CD4-positive, alpha-beta T cell treated with Interleukin-4 for 4 hours (primary cell): ENCODE data around the gene OXGR1.
"Not testable (repeated sequence)": the region's sequence is repeated elsewhere in the genome, so short reads cannot be mapped to it uniquely, and the experiment has no call there.

Experiments used
- DNase-seq: peaks from one replicate; pipeline ENCODE4 v3.0.0-alpha.2; 2020

The OXGR1 gene

DNA sequence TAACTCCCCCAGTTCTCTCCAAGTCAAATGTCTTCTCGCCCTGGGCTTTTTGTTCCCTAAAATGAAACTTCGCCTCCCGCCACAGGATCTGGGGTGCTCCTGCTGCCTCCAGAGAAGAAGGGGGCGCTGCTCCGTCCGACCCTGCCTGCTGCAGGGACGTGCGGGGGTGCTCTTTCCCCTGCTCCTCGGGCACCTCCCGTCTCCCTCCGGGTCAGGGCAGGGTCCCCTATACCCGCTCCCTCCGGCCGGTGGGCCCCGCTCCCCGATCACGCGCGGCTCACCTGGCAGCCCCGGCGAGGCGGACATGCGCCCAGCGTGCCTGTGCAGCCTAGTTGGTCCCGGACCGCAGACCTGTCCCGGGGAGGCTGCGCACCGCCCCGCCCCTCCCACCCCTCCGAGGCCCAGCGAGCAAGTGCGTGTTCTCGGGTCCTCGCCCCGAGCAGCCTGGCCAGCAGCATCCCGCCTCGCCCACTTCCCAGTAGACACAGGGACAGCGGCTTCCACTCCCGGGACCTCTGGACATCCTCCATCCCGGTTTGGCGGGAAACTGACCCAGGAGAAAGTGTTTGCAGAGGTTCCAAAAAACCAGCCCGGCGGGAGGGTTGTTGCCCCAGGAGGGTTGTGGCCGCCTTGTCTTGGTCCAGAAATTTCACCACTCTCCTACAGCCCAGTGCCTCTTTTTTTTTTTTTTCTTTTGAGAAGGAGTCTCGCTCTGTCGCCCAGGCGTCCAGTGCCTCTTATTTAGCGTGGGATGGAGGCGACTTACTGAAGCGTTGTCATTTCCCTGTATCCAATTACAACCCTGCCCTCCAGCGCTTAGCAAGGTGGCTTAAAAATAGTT, at the start of gene OXGR1:
Gene OXGR1 (minus strand): TSS at position 460 of the 841 bp plus-strand sequence. CDS start 6,717 bp downstream, outside the sequence.
- no peak for DNase-seq

DNA sequence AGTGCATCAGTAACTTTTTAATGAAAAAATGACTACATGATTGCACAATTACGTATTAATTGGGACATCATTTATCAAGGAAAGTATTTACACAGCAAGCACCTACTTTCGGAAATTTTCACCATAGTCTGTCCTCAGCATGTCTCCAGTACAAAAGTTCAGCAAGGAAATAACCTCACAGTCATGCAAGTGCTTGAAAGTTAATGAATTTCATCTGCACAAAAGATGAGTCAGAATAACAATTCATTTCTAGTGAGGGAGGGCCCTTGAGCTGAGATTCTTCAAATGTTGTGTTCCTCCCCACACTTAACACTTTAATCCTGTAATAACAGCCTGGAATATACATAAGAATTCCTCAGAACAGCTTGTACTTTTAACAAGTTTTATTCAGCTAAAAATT, 49.0 kb upstream of the OXGR1 start:
- DNase-seq: no peak

DNA sequence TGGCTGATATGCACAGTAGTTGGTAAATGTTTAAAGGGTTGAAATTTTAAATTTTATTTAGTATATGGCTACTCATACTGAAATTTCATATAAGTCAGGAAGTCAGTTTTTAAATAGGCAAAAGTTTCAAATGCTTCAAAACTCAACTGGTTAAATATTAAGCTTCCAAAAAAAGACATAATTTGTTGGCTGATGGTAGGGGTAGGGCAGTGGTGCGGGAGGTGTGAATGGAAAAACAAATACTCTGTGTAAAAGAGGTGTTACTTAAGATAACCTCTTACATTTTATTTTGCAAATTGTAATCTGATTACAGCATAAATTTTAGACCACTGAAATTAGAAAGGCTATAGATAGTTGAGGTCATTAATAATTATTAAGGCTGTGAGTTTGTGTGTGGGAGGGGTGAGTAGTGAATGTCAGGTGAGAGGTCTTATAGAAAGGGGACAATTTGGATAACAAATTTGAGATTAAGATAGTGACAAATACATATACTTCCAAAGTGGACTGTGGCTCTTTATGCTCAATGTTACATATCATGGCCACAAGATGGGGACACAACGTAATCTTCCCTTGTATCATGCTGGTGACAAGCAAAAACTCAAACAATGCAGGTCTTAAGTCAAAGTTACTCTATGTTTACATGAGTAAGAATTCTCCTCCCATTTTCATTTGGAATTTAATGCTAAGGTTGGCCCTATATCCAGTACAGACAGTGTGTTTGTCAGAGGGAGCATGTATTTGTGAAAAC, 36.6 kb upstream of the OXGR1 start:
- DNase-seq: no peak

DNA sequence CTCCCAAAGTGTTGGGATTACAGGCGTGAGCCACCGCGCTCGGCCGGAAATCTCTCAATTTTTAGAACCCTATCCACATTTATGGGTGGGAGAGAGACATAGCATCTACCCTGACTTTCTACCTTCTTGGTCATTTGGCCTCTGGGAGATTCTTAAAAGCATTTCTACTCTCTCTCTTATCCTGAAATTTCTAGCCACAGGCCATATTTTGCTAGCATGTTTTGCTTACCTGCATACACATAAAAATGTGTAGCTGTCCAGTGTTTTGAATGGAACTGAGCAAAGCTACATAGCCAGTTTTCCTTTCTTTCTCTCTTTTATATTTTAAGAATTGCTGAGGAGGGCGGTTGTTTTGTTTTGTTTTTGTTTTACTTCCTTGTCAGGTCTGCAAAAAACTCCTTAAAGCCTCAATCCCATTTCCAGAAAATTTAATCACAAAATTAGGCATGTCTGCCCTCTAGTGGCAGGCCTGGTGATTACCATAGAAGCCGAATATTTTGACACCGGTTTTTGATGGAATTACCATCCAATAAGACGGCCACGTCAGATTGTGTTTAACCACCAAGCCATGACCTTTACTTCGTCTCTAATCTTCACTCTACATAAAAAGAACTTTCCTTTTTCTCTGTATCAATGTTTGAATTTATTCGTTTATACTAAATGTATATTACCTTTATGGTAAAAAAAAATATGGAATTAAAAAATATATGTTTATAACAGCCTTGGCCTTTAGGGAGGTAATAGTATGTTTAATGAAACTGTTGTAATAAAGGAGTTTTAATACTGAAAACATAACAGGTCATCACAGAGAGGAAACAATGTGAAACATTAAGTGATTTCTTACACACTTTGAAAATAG, 34.4 kb upstream of the OXGR1 start:
- DNase-seq: peak; percentile 58

DNA sequence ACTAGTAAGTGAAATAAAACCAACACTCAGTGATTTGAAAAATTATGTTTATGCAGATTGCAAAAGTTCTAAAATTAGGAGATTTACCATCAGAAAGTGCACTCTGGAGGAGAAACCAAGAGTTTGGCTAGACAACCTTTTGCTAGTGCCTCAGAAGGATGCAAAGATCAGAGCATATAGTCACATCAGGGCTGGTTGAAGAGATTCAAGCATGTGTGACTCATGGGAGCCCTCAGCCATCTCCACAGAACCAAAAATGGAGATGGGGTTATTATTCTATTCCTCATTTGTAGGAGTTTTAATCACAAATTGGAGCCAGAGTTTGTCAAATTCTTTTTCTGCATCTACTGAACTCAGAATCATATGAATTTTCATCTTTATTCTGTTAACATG, 32.9 kb upstream of the OXGR1 start:
- no peak for DNase-seq

DNA sequence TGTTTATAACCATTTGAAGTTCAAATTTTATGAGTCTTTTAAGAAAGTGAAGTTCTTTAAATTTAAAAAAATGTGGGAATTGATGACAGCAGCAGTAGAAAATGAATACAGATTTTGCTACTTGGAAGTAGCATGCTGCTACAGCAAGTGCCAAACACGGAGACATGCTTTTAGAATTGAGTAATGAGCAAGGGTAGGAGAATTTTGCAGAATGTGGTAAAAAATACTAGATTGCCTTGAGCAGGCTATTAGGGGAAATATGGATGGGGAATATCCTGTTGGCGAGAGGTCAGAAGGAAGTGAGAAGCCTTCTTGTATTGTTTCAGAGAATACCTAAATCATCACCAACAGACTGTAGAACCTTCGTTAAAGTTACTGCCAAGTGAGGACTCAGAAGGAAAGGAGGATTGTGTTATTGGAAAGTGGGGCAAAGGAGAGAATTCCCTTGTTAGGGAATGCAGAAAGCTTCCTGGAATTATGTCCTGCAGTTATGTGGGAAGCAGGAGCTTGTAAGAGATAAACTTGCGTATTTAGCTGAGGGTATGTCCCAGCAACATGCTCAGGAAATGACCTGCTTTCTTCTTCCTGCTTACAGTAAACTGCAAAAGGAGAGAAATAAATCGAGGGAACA, 32.4 kb upstream of the OXGR1 start:
- DNase-seq: no peak

DNA sequence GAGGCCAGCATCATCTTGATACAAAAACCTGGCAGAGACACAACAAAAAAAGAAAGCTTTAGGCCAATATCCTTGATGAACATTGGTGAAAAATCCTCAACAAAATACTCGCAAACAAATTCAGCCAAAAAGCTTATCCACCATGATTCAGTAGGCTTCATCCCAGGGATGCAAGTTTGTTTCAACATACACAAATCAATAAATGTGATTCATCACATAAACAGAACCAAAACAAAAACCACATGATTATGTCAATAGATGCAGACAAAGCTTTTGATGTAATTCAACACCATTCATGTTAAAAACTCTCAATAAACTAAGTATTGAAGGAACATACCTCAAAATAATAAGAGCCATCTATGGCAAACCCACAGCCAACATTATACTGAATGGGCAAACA, 29.5 kb upstream of the OXGR1 start:
- DNase-seq: not testable (repeated sequence)

DNA sequence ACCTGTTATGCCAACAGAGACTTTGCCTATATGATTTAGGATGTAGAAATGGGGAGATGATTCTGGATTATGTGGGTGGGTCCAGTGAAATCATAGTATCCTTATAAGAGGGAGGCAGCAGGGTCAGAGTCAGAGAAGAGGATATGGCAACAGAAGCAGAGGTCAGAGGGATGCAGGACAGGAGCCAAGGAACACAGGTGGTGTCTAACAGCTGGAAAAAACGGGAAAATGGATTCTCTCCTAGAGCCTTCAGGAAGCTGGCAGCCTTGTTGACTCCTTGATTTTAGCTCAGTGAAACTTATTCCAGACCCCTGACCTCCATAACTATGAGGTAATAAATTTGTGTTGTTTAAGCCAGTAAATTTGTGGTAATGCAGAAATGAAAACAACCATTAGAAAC, 28.8 kb upstream of the OXGR1 start:
- DNase-seq: no peak

DNA sequence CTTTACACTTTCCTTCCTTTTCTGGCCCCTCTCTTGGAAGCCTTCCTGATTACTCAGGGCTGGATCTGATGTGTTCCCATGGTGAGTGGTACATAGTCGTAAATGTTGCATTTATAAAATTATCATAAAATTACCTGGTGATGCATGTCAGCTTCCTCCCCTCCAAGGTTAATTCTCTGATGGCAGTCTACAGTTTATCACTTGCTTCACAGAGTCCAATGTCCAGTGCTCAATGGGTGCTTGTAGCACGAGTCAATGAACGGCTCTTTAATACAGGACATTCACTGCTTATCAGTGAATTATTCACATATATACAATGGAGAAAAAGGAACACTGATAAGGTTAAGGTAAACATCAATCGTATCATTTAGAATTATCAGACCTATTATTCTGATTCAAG, 27.0 kb upstream of the OXGR1 start:
- DNase-seq: no peak

DNA sequence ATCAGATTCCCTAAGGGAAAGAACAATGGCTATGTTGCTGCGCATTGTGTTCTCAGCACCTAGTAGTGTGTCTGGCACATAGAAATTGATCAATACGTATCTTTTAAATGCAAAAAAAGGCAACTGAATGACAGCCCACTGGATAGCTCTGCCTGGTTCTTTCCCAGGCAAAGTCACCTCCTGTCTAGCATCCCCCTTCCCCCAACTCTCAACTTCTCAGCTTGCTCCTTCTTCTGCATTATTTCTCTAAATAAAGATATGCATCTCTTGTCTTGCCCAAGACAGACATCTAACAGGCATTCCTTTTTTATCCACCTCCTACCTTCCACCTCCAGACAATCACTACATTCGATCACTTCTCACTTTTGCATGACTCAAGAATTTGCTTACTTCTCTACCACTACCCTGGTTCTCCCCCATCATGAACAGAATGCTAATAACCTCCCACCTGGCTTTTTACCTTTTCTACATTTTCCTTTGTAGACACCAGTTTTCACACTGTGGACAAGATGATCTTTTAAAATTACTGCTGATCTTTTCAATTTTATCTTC, 26.5 kb upstream of the OXGR1 start:
- no peak for DNase-seq

DNA sequence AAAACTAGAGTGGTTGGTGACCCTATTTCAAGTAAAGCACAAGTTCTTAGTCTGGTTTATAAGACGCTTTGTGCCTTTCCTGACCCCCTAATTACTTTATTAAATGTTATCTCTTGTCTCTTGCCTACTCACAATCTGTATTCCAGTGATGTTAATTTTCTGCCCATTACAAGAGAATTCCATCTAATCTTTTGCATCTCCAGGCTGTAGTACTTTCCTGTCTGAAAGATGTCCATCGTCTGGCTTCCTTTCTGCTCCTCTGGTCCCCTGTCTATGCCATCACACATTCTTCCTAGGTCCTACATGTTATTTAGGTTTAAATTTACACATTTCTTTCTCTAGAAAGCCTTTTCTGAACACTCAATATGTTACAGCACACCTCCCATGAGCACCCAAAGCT, 25.9 kb upstream of the OXGR1 start:
- DNase-seq: no peak

DNA sequence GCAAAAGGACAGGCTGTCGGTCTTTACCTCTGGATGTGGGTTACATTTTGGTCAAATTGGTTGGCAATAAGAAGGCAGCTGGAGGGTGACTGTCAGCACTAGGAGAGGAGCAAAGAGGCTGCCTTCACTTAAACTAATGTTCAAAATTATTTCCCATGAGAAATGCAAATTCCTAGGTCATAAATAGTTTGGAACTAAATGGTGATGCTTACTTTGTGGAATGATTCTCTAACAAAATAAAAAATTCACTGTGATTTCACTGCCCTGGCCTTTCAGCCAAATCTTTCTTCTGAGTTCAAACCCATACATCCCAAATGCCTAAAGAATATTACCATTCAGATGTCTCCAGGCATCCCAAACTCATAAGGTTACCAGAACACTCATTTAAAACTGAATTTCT, 25.0 kb upstream of the OXGR1 start:
- no peak for DNase-seq

DNA sequence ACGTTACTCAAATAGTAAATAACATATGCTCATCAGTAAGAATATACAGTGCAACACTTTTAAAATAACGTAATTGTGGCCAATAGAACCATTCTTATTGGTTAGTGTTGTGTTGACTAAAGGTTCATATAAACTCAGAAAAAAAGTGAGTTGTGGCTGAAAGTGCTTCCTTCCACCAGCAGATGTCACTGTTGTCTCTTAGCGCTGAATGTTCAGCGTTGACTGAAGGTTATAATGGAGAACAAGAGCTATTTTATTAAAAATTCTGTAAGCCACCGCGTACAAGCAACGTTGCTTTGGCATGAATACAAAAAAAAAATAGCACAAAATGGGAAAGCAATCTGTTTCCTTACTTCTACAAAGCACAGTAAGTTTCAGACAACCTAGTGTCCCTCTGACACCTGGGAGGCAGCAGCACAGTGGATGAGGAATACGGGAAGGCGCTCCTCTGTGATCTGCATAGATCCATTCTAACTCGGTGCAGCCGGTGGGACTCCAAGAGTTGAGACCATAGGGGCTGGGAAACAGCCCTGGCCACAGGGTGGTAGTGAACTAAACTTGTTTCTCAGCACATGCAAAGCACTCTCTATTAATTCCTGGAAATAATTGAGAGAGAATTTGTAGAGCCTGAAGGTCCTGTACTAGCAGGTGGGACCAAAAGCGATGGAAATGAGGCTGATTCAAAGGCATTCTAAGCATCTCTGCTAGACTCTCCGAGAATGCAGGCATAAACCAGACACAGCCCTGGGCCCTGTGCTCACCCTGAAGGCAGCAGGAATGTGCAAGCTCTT, 23.9 kb upstream of the OXGR1 start:
- DNase-seq: peak; percentile 49

DNA sequence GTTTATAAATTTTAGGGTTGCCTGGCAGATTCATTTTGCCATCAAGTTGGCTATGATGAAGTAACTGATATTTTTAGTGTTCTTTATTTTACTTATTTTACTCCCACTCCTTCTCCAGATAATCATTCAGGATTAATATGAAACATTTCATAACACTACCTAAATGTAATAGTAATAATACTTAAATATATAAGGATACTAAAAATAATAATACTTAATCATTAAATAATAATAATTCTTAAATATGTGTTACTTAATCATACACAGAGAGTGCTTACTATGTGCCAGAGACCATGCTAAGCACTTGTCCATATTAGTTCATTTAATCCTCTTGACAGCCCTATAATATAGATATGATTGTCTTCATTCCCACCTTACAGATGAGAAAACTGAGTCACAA, 23.0 kb upstream of the OXGR1 start:
- DNase-seq: no peak

DNA sequence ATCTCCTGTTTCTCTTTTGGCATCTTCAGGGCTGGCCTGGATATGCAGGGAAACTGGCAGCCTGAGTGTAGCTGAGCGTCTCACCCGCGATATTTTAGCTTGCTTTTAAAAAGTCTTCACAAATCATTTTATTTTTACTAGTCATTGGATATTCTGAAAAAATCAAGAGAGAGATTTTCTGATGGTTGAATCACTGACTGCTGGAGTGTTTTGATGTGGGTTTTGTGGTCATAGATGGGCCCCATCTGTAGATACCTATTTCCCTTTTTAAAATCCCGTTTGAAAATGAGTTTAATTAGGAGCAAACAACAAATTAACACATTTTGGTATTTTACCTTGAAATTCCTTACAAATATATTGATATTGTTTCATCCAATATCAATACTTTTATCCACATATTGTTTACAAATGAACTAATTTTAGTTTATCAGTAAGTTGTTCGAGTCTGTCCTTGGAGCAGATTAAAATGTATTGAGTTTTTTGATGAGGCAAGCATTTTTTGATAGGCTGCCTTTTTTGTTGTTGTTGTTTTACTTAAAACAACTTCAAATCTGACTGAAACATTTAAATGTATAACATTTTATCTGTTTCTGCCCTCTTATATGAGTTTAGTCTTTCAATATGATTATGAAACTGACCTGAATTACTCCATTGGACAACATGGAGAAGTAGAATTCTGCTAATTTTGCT, 21.5 kb upstream of the OXGR1 start:
- DNase-seq: peak; percentile 27

DNA sequence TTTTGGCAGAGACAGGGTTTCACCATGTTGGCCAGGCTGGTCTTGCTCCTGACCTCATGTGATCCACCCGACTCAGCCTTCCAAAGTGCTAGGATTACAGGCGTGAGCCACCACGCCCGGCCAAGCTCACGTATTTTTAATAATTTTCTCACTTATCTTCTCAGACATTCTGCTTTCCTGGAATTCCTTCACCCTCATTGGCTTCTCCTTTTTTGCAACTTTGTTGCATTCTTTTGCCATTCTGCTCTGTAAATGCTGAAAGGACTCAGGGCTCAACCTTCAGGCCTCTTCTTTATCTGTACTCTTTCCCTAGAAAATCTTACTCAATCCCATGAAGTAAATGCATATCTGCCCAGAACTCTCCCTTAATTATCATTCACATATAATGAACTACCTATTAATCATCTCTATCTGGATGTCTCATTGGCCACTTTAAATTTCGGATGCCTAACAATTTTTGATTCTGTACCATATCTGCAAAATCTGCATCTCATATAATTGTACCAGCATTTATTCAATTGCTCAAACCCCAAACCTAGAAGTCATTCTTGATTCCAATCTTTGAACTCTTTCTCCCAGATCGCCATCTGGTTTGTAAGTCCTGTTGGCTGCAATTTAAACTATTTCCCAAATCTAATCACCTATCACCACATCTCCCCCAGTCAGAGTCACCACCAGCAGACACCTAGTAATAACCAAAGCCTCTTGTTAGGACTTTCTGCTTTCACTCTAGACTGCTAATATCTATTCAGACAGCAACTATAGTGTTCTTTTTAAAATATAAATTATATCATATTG, 18.2 kb upstream of the OXGR1 start:
- DNase-seq: no peak

DNA sequence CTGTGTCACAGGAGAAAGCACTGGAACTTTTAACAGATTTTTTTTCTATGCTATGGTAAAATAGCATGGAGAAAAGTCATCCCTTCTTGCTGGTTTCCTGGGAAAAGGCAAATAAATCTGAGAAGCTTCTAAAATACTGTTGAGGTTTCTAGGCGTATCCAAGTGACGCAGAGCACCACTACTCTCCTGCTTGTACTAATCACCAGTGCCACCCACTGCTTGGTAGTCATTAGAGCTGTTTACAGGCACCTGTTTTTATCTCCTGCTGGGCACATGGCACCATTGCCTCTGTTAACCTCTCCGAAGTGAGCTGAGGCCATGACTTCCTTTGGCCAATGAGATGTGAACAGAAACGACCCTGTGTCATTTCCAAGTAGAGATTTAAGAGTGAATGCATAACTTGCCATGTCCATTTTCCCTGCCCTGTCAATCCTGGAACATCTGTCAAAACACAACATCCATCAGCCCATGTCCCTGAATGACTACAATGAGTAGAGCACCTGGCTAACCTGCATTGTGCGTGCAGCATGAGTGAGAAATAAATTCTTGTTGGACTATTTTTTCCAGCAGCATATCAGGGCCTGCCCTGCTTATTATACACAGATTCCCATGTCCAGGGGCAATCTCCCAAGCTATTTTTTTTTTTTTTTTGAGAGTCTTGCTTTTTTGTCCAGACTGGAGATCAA, 17.3 kb upstream of the OXGR1 start:
- no peak for DNase-seq

DNA sequence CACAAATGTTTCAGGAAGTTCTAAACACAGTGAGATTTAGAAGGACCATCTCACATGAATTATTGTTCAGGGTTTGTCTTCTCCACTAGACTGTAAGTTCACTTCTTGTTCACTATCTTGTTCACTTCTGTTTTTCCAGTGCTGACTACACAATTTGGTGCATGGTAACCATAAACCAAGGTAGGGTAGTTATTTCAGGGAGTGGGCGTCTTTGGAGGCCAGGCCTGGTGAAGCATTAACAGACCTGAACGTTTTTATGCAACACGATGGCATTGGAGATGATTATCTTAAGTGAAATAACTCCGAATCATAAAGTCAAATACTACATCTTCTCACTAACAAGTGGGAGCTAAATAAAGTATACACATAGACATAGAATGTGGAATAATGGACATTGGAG, 14.4 kb upstream of the OXGR1 start:
- DNase-seq: no peak

DNA sequence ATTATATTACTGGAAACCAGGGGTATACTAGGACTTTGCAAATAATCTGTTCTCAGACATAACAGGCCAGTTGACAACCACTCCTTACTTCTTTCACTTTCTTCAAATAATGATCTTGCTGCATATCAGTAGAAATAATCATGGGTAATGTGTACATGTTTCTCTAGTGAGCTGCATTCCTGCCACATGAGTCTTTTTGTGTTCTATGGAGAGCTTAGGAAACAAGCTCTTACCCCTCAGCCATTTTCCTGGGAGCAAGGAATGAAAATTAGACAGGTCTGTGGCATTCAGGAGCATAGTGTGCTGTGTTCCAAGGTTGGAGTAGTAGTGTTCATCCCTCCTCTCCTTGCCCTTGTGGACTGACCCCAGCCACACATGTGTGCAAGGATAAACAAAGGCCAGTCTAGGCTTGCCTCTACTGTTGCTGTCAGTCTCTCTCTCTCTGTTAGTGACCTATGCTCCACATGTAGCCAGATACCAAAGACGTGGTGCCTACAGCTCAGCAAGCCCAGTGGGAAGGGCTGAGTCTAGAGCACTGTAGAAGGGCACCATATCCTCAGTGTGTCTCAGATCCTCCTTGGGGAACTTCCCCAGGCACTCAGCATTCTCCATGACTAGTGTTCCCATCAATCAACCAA, 11.5 kb upstream of the OXGR1 start:
- DNase-seq: no peak
